ENCODE measurements around the gene BTBD8. TPM values are rescaled to one million over a fixed set of nuclear protein-coding genes. Genes with fewer than 3 reads are reported as not detected.

Gene BTBD8
- total RNA-seq, 1 experiment from 2014 or later, result 1.8 TPM

GRCh38 chr1:92218559-92218958 is 138.4 kb downstream of the BTBD8 start:
- ChIA-PET POLR2A (no interaction called here), CTCF (no interaction called here)
- no peak for DNase-seq (ENCODE audit: unreplicated experiment)
- Mint-ChIP-seq H3K9me3 (ENCODE audit: unreplicated experiment) (no peaks in the 10 kb centered on the region), H3K36me3 (ENCODE audit: insufficient read depth, unreplicated experiment) (no peaks in the 10 kb centered on the region), H3K27ac (ENCODE audit: low read depth, unreplicated experiment) (no peak overlapping the region), H3K4me1 (ENCODE audit: insufficient read depth, unreplicated experiment) (no peaks in the 10 kb centered on the region), H3K27me3 (ENCODE audit: insufficient read depth, unreplicated experiment) (no peaks in the 10 kb centered on the region), H3K4me3 (ENCODE audit: unreplicated experiment) (no peak overlapping the region)
- BruUV-seq (replicated peaks), result no TSS peak
- no peak for TF ChIP-seq CTCF (IDR thresholded peaks at IDR 0.05; ENCODE audit: unreplicated experiment)
- intact Hi-C loops (cut with micrococcal nuclease), result no loop called here

- intact Hi-C loops (cut with micrococcal nuclease), result no loop called here
- H3K27me3 Mint-ChIP-seq (ENCODE audit: insufficient read depth, unreplicated experiment), result no peaks in the 10 kb centered on the region
- no peaks in the 10 kb centered on the region for H3K36me3 Mint-ChIP-seq (ENCODE audit: insufficient read depth, unreplicated experiment)
- TF ChIP-seq CTCF (IDR thresholded peaks at IDR 0.05; ENCODE audit: unreplicated experiment), result no peak
- DNase-seq (ENCODE audit: unreplicated experiment), result no peak
- ChIA-PET POLR2A (no interaction called here), CTCF (interaction anchor here (0.6 kb wide), 1 partner anchor 859 kb away, joined by 4 read pairs; no protein-coding TSS in a partner anchor)
- no TSS peak for BruUV-seq (replicated peaks)
- H3K9me3 Mint-ChIP-seq (ENCODE audit: unreplicated experiment), result no peaks in the 10 kb centered on the region
- H3K4me1 Mint-ChIP-seq (ENCODE audit: insufficient read depth, unreplicated experiment), result no peaks in the 10 kb centered on the region
- no peak overlapping the region for H3K27ac Mint-ChIP-seq (ENCODE audit: low read depth, unreplicated experiment)
- H3K4me3 Mint-ChIP-seq (ENCODE audit: unreplicated experiment), result no peak overlapping the region
Measured at GRCh38 chr1:92219028-92219427, 138.9 kb downstream of the BTBD8 start.

- H3K9me3 Mint-ChIP-seq (ENCODE audit: unreplicated experiment), result no peaks in the 10 kb centered on the region
- POLR2A ChIA-PET, result no interaction called here
- no peak overlapping the region for H3K4me3 Mint-ChIP-seq (ENCODE audit: unreplicated experiment)
- intact Hi-C loops (cut with micrococcal nuclease), result no loop called here
- H3K27me3 Mint-ChIP-seq (ENCODE audit: insufficient read depth, unreplicated experiment), result no peaks in the 10 kb centered on the region
- DNase-seq (ENCODE audit: unreplicated experiment), result no peak
- no TSS peak for BruUV-seq (replicated peaks)
- H3K4me1 Mint-ChIP-seq (ENCODE audit: insufficient read depth, unreplicated experiment), result no peaks in the 10 kb centered on the region
- no peak for TF ChIP-seq CTCF (IDR thresholded peaks at IDR 0.05; ENCODE audit: unreplicated experiment)
- CTCF ChIA-PET, result no interaction called here
- H3K36me3 Mint-ChIP-seq (ENCODE audit: insufficient read depth, unreplicated experiment), result no peaks in the 10 kb centered on the region
- H3K27ac Mint-ChIP-seq (ENCODE audit: low read depth, unreplicated experiment), result no peak overlapping the region
Measured at GRCh38 chr1:92228401-92228800, 148.3 kb downstream of the BTBD8 start.

DNA sequence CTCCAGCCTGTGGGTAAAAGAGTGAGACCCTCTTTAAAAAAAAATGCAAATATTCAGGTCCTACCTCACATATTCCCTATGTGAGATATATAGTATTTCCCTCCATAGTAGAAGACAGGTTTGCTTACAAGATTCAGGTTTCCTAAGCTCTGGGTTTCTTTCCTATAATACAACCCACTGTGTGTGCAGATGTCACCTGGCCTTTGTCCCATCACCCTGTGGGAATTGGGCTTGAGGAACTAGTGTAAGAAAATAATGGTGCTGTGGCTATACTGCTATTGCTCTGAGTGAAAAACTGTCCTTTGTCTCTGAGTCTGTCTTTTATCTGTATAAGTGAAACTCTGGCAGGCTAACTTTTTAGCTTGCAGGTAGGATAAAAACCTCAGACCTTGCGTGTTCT is 150.6 kb downstream of the BTBD8 start:
- POLR2A ChIA-PET, result interaction anchor here (0.6 to 1.1 kb wide), 2 partner anchors 22 to 524 kb away, joined by 4 read pairs; no protein-coding TSS in a partner anchor
- Mint-ChIP-seq H3K4me1 (ENCODE audit: insufficient read depth, unreplicated experiment) (no peaks in the 10 kb centered on the region), H3K4me3 (ENCODE audit: unreplicated experiment) (no peak overlapping the region), H3K9me3 (ENCODE audit: unreplicated experiment) (no peaks in the 10 kb centered on the region), H3K36me3 (ENCODE audit: insufficient read depth, unreplicated experiment) (no peaks in the 10 kb centered on the region), H3K27me3 (ENCODE audit: insufficient read depth, unreplicated experiment) (no peaks in the 10 kb centered on the region), H3K27ac (ENCODE audit: low read depth, unreplicated experiment) (no peak overlapping the region)
- TF ChIP-seq CTCF (IDR thresholded peaks at IDR 0.05; ENCODE audit: unreplicated experiment), result no peak
- CTCF ChIA-PET, result no interaction called here
- DNase-seq (ENCODE audit: unreplicated experiment), result no peak
- no TSS peak for BruUV-seq (replicated peaks)
- intact Hi-C loops (cut with micrococcal nuclease), result no loop called here

Other genes starting within 250 kb of the BTBD8 start
- gene TGFBR3, start 194.2 kb upstream of the BTBD8 start, total RNA-seq (2022), result 7.0 and 12.0 TPM in 2 replicates
- not detected in 2 replicates for gene BRDT, start 130.9 kb upstream of the BTBD8 start, total RNA-seq (2022)
- 1.4 and 1.7 TPM in 2 replicates for gene EPHX4, start 50.4 kb upstream of the BTBD8 start, total RNA-seq (2022)
- not detected in 2 replicates for gene SETSIP, start 4.9 kb upstream of the BTBD8 start, total RNA-seq (2022)
- gene C1orf146, start 137.6 kb downstream of the BTBD8 start, total RNA-seq (2022), result not detected in 2 replicates
- 8.6 and 10.1 TPM in 2 replicates for gene GLMN, start 218.6 kb downstream of the BTBD8 start, total RNA-seq (2022)
- gene RPAP2, start 218.7 kb downstream of the BTBD8 start, total RNA-seq (2022), result 26.2 and 29.3 TPM in 2 replicates

All from MCF 10A (cell line).